ENCODE measurements around the gene GAS6.

DNA sequence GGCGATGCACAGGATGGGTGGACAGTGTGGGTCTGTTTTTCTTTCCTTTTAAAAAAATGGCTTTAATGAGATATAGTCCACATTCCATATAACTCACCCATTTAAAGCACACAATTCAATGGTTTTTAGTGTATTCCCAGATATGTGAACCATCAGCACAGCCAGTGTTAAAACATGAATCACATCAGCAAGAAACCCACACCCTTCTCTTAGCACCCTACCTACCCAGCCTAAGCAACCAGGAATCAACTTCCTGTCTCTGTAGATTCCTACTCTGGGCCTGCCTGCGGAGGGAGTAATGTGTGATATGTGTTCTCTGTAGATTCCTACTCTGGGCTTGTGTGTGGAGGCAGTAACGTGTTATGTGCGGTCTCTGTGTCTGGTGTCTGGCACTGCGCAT, 92.9 kb downstream of the GAS6 start:
- no peak for TF ChIP-seq POLR2A (IDR thresholded peaks at IDR 0.05; ENCODE audit: low read depth, low read length)
- TF ChIP-seq, protein P1, sequence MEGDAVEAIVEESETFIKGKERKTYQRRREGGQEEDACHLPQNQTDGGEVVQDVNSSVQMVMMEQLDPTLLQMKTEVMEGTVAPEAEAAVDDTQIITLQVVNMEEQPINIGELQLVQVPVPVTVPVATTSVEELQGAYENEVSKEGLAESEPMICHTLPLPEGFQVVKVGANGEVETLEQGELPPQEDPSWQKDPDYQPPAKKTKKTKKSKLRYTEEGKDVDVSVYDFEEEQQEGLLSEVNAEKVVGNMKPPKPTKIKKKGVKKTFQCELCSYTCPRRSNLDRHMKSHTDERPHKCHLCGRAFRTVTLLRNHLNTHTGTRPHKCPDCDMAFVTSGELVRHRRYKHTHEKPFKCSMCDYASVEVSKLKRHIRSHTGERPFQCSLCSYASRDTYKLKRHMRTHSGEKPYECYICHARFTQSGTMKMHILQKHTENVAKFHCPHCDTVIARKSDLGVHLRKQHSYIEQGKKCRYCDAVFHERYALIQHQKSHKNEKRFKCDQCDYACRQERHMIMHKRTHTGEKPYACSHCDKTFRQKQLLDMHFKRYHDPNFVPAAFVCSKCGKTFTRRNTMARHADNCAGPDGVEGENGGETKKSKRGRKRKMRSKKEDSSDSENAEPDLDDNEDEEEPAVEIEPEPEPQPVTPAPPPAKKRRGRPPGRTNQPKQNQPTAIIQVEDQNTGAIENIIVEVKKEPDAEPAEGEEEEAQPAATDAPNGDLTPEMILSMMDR (IDR thresholded peaks at IDR 0.05; ENCODE audit: extremely low read depth in 1 of 2, insufficient read depth in 1 of 2, low read depth in 1 of 2, low read length in 2 of 2), result no peak
- TF ChIP-seq POLR2AphosphoS5 (IDR thresholded peaks at IDR 0.05; ENCODE audit: insufficient read depth, low read depth, low read length), result no peak
- TF ChIP-seq GATA2 (IDR thresholded peaks at IDR 0.05; ENCODE audit: insufficient read depth, insufficient read length, low read depth, low read length), result no peak
- no peak for TF ChIP-seq EZH2 (IDR thresholded peaks at IDR 0.05; ENCODE audit: borderline replicate concordance, low read depth, low read length, severe bottlenecking)
- no peak for TF ChIP-seq MAX (IDR thresholded peaks at IDR 0.05; ENCODE audit: insufficient read depth, insufficient read length)
- no peak for TF ChIP-seq MYC (IDR thresholded peaks at IDR 0.05; ENCODE audit: low read depth, low read length)

All from endothelial cell of umbilical vein (primary cell).